Ammon's horn (tissue), 1 donor: ENCODE measurements around the gene ARSI.

Experiments used
- DNase-seq: peaks from one replicate; pipeline ENCODE4 v3.0.0-alpha.2; 2016; ENCODE audit warnings: low spot score

ARSI gene

DNA sequence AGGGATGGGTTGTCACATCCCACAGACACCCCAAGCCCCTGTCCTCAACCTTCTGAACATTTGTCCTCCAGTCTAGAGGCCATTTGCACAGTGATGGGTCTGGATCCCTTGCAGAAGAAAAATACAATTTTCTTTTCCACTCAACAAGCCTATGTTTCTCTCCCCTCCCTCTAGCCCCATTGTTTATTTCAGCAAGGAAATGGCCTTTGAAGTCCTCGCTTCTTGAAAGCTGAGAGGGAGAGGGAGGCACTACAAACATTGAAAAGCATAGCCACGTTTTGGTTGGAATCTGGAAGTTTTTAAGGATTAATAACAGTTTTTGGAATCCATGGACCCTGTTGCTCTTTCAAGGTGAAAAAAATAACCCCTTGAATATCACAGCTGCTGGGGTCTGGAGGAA is 24.0 kb upstream of the ARSI start:
- DNase-seq: no peak

DNA sequence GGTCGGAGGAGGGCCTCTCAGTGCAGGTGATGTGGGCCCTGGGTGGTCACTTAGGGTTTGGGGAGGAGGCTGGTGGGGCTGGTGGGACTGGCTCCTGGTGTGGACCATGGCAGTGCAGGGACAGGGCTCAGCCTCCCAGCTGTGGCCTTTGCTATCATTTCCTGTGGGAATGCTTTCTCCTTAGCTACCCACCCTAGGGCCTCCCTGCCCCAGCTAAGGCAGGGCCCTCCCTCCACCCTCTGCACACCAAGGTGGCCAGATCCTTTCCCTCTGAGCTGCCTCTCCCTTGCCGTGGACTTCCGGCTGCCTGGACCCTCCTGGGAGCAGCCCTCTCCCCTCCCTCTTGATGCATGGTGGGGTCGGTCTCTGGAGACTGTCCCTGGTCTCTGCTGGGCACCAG is 22.7 kb upstream of the ARSI start:
- DNase-seq: no peak

DNA sequence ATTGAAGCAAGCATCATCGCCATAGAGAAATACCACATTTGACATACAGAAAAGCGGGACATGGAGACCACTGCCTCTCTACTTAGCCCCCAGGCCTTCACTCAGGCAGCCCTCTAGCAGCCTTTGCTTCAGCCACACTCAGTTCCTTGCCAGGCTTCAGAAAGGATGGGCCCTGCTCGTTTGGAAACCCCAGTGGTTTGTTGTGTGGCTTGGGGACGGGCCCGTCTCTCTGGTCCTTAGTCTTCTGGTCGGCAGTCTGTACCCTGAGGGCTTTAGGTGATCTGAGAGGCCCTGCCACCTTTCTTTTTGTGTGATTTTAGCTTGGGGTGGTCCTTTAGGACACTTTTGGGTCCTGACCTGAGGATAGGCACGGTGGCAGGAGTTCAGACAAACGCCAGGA is 21.1 kb upstream of the ARSI start:
- no peak for DNase-seq

DNA sequence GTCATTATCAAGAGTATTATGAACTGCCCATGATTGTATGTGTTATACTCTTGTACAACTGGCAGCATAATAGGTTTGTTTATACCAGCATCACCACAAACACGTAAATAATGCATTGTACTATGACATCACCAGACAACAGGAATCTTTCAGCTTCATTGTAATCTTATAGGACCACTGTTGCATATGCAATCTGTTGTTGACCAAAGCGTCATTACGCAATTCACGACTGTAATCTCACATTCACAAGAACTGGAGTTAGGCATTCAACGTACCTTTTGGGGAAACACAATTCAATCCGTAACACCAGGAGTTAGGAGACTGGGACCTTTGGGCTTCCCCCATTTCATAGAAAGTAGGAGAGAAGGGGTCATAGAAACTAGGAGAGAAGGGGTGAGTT is 20.4 kb upstream of the ARSI start:
- no peak for DNase-seq

DNA sequence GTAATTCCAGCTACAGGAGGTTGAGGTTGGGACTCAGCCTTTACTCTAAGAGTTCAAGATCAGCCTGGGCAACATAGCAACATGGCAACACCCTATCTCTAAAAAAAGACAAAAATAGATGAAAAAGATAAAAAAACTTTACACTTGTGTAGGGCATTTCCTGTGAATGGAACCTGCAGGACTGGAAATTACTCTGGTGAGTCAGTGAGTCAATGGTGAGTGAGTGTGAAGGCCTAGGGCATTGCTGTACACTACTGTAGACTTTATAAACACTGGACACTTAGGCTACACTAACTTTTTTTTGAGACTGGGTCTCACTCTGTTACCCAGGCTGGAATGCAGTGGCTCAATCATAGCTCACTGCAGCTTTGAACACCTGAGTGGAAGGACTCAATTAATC is 19.5 kb upstream of the ARSI start:
- DNase-seq: no peak

DNA sequence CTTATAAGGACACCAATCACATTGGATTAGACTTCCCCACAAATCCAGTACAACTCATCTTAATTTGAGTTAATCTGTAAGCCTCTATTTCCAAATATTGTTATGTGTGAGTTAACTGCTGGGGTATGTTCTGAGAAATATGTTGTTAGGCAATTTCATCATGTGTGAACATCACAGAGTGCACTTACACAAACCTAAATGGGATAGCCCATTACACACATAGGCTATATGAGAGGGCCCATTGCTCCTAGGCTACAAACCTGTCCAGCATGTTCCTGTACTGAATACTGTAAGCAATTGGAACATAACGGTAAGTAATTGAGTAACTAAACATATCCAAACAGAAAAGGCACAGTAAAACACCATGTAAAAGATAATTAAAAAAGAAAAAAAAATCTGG is 19.1 kb upstream of the ARSI start:
- DNase-seq: no peak

DNA sequence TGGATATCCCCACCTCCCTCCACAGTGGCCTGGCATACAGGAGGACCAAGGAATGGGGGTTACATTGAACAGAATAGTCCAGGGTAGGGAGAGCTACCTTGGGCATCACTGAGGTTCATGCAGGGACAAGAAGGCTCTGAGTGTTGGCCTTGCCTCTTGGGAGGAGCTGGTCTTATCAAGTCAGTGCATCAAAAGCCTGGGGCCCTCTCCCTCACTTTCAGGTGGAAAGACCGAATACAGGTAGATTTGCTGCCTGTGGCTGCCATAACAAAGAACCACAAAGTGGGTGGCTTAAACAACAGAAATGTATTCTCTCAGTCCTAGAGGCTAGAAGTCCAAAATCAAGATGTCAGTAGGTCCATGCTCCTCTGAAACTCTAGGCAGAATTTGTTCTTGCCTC is 18.5 kb upstream of the ARSI start:
- DNase-seq: no peak

DNA sequence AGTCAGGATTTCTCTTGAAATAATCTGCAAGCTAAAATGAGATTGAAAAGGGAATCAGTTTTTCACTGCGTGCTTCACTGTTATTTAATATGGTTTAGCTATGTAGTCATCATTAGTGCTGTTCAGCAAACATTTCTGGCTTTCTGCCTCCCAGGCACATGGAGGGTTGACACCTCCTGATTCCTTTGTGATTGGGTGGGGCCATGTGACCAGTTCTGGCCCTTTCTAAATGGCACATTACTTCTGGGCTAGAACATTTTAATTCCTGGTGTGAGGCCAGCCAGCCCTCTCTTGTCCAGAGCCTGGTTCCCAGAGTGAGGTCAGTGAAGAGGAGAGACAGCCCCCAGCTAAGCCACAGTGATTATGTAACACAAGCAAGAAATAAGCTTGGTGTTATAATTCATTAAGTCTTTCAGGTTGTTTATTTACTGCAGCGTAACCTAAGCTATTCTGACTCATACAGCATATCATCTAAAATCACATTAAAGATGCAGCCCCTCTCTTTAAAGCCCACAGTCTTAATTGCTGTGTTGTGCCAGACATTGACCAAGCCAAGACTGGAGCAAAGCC is 17.4 kb upstream of the ARSI start:
- peak; percentile 86 for DNase-seq

DNA sequence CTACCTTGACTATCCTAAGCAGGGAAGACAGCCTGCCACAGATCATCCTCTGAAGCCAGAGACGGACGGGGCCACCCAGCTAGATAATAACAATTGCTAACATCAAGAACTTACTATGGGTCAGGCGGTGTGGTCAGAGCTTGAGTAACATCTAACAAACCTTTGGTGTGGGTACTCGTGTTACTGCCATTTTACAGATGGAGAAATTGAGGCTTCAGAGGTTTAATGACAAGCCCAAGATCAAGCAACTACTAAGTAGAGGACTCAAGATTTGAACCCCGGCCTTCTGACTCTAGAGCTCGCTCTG is 16.7 kb upstream of the ARSI start:
- DNase-seq: no peak

DNA sequence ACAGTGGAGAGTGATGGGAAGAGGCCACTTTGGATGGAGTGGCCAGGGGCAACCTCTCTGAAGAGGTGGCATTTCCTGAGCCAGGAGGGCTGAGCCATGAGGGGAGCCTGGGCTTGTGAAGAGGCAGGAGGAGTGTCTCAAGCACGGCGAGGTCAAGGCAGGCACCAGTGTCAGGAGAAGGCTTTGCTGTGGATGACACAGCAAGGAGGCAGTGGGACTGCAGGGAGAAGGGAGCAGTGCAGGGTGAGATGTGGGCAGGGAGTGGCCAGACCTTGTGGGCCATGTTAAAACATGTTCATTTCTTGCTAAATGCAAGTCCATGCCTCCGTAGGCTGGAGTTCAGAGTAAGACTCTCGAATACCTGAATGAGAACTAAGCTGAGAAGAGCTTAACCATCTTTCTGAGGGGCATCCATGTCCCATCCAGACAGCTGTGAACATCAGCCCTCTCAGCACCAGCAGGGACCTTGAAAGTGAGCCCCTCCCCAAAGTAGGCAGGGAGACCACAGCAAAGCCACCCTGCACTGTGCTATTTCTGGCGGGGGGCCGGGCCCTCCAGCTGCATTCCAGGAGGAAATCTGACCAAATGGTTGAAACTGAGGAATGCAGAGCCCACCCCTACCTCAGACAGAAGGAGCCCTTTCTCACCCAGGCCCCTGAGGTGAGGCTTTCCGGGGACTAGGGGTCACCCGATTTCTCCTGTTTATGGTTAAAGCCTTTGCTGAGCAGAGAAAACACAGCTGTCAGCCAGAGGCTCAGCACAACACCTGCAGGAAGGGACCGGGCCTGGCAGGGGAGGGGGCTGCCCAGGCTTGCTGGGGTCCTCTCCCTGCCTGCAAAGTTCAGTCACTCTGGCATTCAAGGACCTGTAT is 16.1 kb upstream of the ARSI start:
- DNase-seq: no peak

DNA sequence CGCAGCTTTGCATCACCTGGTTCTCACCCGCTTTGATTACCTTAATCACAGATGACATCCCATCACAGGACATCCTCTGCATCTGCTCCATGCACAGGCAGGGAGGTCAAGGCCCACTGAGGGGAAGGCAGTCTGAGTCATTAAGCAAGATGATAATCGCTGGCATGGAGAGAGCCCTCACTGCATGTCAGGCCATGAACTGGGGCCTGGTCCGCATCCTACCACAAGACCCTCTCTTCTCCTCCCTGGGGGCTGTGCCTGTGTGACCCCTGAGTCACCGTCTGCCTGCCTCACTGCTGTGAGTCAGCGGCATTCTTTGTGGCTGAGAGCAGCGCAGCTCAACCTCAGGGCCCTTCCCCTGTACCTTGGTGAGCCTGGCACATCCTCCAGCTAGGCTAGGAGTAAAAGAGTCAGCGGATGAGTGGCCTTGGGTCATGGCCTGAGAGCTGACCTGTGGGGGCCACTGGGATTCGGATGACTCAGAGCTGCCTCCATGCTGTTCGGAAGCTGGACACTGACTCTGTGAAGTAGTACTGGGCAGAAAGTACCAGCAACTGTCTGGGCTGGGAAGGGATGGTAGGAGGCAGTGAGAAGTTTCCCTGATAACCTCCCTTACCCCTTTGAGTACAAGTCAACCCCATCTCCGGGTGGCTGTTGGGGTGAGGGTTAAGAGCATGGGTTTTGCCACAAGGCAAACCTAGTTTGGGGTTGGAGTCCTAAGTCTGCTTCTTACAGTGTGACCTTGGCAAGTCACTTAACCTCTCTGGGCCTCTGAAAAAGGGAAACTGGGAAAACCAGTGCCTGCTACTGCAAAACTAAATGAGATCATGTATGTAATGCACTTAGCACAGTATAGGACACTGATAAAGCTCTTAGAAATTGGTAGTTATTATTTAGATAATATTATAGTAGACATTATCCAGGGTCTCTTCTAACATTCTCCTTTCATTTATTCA is 14.6 kb upstream of the ARSI start:
- no peak for DNase-seq

DNA sequence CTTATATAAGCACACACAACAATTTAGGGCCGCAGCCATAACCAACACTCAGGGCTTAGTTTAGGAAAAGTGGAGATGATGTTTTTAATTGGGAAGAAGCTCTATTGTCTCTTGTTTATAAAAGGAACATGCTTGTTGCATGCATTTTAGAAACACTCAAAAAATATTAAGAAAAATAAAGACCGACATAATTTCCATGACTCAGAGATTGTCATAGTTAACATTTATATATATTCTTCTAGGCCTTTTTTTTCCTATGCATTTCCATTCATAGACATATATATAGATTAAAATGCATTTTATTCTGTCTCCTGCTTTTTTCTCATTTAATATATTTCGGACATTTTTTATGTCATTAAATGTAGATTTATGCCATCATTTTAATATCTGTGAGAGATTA is 13.6 kb upstream of the ARSI start:
- DNase-seq: no peak

DNA sequence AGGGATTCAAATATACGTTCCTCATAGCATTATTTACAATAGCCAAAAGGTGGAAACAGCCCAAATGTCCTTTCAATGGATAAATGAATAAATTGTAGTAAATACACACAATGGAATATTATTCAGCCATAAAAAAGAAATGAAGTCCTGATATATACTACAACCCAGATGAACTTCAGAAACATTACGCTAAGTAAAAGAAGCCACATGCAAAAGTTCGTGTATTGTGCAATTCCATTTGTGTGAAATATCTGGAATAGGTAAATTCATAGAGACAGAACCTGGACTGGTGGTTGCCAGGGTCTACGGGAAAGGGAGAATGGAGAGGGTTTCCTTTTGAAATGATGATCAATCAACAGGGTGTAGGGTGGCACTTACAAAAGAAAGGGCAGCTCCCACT is 12.5 kb upstream of the ARSI start:
- no peak for DNase-seq

DNA sequence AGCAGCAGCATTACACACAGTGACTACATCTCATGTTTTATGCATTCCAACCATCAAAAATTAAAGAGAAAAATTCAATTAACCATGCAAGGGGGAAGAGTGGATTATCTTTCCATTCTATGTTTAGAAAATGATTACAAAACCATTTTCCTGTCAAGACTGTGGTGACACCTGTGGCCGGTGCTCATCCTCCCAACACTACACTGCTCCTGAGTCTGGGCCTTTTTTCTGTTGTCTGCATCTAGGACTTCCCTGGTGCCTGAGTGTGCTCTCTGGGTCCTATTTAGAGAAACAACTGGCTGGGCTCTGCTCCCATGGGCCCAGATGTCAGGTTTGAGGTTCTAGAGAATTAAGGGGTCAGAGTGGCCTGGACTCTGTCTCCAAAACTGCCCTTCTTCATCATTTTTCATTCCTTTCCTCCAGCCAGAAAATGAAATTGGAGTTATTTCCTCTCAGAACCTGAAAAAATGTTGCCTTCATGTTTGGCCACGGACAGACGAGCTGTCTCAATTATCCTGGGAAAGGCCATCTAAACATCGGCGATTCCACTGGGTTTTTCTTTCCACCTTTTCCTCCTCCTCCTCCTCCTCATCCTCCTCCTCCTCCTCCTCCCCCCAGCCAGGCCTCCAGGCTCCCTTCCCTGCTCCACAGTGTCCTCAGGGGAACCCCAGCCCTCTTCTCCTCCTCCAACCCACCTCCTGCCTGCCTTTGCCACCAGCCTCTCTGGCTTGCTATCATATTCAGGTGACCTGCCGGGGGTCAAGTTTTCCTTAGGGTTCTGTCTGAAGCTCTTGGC is 11.4 kb upstream of the ARSI start:
- DNase-seq: no peak

DNA sequence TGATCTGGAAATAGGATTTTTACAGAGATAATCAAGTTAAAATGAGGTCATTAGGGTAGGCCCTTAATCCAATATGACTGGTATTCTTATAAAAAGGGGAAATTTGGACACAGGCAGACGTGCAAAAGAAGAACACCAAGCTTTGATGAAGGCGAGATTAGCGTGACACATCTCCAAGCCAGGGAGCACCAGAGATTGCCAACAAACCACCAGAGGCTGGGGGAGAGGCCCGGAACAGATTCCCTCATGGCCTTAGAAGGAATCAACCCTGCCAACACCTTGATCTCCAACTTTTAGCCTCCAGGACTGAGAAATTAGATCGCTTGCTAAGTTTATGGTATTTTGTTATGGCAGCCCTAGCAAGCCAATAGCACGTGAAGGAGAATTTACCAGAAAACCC is 10.8 kb upstream of the ARSI start:
- no peak for DNase-seq

DNA sequence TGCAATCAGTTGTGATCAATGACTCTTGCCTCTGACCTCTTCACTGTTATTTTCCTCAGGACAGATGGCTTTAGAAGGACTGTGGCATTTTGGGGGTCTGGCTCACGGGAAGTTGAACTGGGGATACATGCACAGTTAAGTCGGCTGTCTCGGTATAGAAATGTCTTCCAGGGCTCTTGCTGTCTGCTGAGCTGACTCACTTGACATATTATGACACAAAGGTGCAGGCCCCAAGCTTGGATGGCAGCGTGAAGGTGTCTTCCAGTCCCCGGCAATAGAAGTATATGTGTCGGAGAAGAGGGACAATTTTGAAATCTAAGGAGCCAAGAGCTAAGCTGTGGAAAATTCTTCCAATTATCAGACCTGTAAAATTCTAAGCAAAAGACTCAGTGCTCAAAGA is 9.8 kb upstream of the ARSI start:
- DNase-seq: no peak

DNA sequence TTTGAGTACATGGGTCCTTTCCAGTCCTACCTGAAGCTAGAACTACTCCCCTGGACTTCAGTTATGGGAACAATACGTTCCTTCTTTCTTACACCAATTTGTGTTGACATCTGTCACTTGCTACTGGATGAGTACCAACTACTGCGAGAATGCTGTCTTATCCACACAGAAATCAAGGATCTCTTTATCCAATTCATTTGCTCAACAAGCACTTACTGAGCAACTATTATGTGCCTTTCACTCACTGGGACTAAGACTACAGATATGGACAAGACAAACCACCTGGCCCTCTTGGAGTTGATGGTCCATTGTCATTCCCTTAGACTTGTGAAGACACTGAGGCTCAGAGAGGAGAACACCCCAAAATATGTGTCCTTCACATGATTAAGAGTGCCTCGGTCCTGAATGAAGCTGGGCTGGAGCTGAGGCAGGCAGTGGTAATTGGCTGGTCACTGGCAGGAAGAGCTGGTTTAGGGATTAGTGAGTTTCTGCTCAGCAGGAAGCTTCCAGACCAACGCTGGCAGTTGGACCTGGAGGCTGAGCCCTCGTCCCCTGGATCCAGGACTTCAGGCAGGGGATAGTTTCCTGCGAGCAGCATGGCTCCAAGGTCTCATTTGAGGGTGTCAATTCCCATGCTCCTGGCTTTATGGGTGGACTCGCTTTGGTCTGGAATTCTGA is 8.4 kb upstream of the ARSI start:
- no peak for DNase-seq

DNA sequence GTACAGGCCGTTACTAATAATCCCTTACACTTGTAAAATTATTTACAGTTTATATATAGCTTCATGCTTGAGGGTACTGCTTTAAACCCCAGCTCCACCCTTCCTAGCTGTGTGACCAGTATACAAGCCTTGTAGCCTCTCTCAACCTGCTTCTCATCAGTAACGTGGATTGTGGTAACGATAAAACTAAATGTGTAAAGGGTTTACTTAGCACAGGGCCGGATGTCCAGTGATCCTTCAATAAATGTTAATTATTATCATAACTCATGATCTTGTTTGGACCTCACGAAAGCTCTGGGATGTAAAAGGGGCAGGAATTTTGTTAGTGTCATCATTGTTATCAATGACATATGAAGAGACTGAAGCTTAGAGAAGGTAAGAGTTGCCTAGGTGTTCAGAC is 7.5 kb upstream of the ARSI start:
- DNase-seq: no peak

DNA sequence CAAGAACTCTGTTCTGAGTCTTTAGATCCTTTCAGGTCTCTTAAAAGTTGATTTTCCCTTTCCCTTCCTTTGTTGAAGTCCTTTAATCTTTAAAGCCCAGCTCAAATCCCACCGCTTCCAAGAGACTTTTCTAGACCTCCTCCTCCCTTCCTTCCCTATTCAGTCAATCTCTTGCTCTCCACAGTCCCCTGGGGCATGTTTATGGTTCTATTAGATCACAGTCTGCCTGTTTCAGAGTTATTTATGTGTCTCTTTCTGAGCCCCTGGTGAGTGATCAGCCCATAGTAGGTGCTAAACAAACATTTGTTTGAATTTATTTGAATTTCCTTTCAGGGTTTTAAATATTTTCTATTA is 7.2 kb upstream of the ARSI start:
- DNase-seq: no peak

DNA sequence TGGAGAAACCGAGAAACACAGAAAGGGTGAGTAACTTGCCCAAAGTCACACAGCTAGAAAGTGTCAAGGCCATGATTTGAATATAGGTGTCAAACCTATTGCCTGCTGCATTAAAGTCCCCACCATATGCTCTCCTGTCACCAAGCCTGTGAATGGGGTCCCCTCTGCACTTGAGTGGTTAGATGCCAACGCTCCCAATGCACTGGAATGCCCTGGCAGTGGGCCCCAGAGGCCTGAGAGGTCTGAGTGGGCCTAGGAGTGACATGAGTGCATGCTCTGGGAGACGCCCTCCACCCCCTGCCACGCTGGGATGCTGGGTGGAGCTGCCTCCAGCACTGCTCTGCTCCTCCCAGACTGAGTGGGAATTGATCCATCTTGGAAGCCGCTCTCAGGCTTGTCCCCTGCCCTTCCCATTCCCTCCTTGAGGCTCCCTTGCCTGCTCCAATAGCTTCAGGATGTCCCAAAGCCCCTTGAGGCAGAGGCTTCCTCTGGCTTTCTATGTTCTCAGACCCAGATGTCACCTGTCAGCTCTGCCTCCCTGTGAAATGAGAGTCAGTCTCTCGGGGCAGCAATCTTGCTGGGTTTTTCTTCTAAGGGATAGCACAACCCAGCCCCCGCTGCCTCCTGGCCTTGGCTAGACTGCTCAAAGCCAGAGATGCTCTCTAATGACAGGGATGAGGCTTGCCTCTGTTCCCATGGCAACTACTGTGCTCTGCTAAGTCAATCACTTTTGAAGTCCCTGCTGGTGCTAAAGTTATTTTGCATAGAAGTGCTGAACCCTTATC is 6.6 kb upstream of the ARSI start:
- peak; percentile 64 for DNase-seq
